IPS-15b (cell line): ENCODE data around the gene TMEM131L.
"Not testable (repeated sequence)": the region's sequence is repeated elsewhere in the genome, so short reads cannot be mapped to it uniquely, and the experiment has no call there.

Experiments used
- H3K27me3 ChIP-seq: one replicate; pipeline ENCODE4 v1.6.1; 2013; ENCODE audit warnings: low read length; ENCODE audit not compliant: control insufficient read depth, insufficient read depth
- H3K36me3 ChIP-seq: one replicate; pipeline ENCODE4 v1.6.1; 2013; ENCODE audit warnings: low read length; ENCODE audit not compliant: control insufficient read depth, insufficient read depth
- H3K4me1 ChIP-seq: one replicate; pipeline ENCODE4 v1.6.1; 2013; ENCODE audit warnings: mild to moderate bottlenecking, low read length; ENCODE audit not compliant: control insufficient read depth, insufficient read depth
- H3K4me3 ChIP-seq: one replicate; pipeline ENCODE4 v1.5.1; 2013; ENCODE audit warnings: low read depth, low read length
- H3K9ac ChIP-seq: one replicate; pipeline ENCODE4 v1.6.1; 2013; ENCODE audit warnings: low read depth, mild to moderate bottlenecking, low read length
- H3K9me3 ChIP-seq: one replicate; pipeline ENCODE4 v1.6.1; 2013; ENCODE audit warnings: mild to moderate bottlenecking, low read length; ENCODE audit not compliant: control insufficient read depth, insufficient read depth

The TMEM131L gene

GRCh38 chr4:153546280-153546679 lies 80.1 kb downstream of the TMEM131L start:
- H3K9me3 ChIP-seq, result no peaks in the 10 kb centered on the region
- H3K4me1 ChIP-seq, result peaks cover 3% of the 10 kb centered on the region
- no peak overlapping the region for H3K9ac ChIP-seq
- H3K4me3 ChIP-seq, result no peak overlapping the region
- no peaks in the 10 kb centered on the region for H3K36me3 ChIP-seq
- no peaks in the 10 kb centered on the region for H3K27me3 ChIP-seq

GRCh38 chr4:153547520-153547919 lies 81.4 kb downstream of the TMEM131L start:
- Histone ChIP-seq H3K9ac (no peak overlapping the region), H3K9me3 (no peaks in the 10 kb centered on the region), H3K27me3 (no peaks in the 10 kb centered on the region), H3K36me3 (no peaks in the 10 kb centered on the region), H3K4me1 (peaks cover 3% of the 10 kb centered on the region), H3K4me3 (no peak overlapping the region)

- not testable (repeated sequence) for H3K4me3 ChIP-seq, H3K27me3 ChIP-seq, H3K9me3 ChIP-seq, H3K9ac ChIP-seq, H3K4me1 ChIP-seq, H3K36me3 ChIP-seq
These were observed 82.7 kb downstream of the TMEM131L start for GRCh38 chr4:153548907-153549306.

GRCh38 chr4:153549405-153549804 lies 83.2 kb downstream of the TMEM131L start:
- Histone ChIP-seq H3K9me3 (no peaks in the 10 kb centered on the region), H3K4me3 (no peak overlapping the region), H3K4me1 (no peaks in the 10 kb centered on the region), H3K27me3 (no peaks in the 10 kb centered on the region), H3K36me3 (no peaks in the 10 kb centered on the region), H3K9ac (no peak overlapping the region)

- H3K4me1 ChIP-seq, result no peaks in the 10 kb centered on the region
- H3K27me3 ChIP-seq, result no peaks in the 10 kb centered on the region
- H3K9me3 ChIP-seq, result no peaks in the 10 kb centered on the region
- no peaks in the 10 kb centered on the region for H3K36me3 ChIP-seq
- no peak overlapping the region for H3K4me3 ChIP-seq
- H3K9ac ChIP-seq, result no peak overlapping the region
These were observed 87.1 kb downstream of the TMEM131L start for GRCh38 chr4:153553155-153553818.

- Histone ChIP-seq H3K36me3 (no peaks in the 10 kb centered on the region), H3K9ac (no peak overlapping the region), H3K9me3 (no peaks in the 10 kb centered on the region), H3K4me3 (no peak overlapping the region), H3K4me1 (no peaks in the 10 kb centered on the region), H3K27me3 (no peaks in the 10 kb centered on the region)
These were observed 87.6 kb downstream of the TMEM131L start for GRCh38 chr4:153553819-153554170.

GRCh38 chr4:153555730-153556434 lies 89.7 kb downstream of the TMEM131L start:
- H3K9me3 ChIP-seq, result no peaks in the 10 kb centered on the region
- no peaks in the 10 kb centered on the region for H3K36me3 ChIP-seq
- no peaks in the 10 kb centered on the region for H3K27me3 ChIP-seq
- no peak overlapping the region for H3K9ac ChIP-seq
- H3K4me1 ChIP-seq, result no peaks in the 10 kb centered on the region
- no peak overlapping the region for H3K4me3 ChIP-seq

GRCh38 chr4:153556435-153556815 lies 90.3 kb downstream of the TMEM131L start:
- Histone ChIP-seq H3K36me3 (no peaks in the 10 kb centered on the region), H3K9me3 (no peaks in the 10 kb centered on the region), H3K27me3 (no peaks in the 10 kb centered on the region), H3K9ac (no peak overlapping the region), H3K4me3 (no peak overlapping the region), H3K4me1 (no peaks in the 10 kb centered on the region)

GRCh38 chr4:153560908-153561307 lies 94.7 kb downstream of the TMEM131L start:
- H3K9ac ChIP-seq, result no peak overlapping the region
- no peaks in the 10 kb centered on the region for H3K9me3 ChIP-seq
- no peaks in the 10 kb centered on the region for H3K36me3 ChIP-seq
- H3K27me3 ChIP-seq, result no peaks in the 10 kb centered on the region
- no peaks in the 10 kb centered on the region for H3K4me1 ChIP-seq
- H3K4me3 ChIP-seq, result no peak overlapping the region

- Histone ChIP-seq H3K4me3 (no peak overlapping the region), H3K27me3 (no peaks in the 10 kb centered on the region), H3K4me1 (no peaks in the 10 kb centered on the region), H3K36me3 (no peaks in the 10 kb centered on the region), H3K9ac (no peak overlapping the region), H3K9me3 (no peaks in the 10 kb centered on the region)
These were observed 98.7 kb downstream of the TMEM131L start for GRCh38 chr4:153564630-153565525.

GRCh38 chr4:153566631-153567150 lies 100.5 kb downstream of the TMEM131L start:
- Histone ChIP-seq H3K36me3 (no peaks in the 10 kb centered on the region), H3K4me1 (no peaks in the 10 kb centered on the region), H3K9ac (no peak overlapping the region)

More at GRCh38 chr4:153566631-153567150, 100.5 kb downstream of the TMEM131L start:
- H3K4me3 ChIP-seq, result no peak overlapping the region
- H3K9me3 ChIP-seq, result no peaks in the 10 kb centered on the region
- H3K27me3 ChIP-seq, result no peaks in the 10 kb centered on the region
